T-helper 22 cell (primary cell): Measurements from ENCODE around the gene PARD3.
"Not testable (repeated sequence)": the region's sequence is repeated elsewhere in the genome, so short reads cannot be mapped to it uniquely, and the experiment has no call there.

Source experiments
- DNase-seq: peaks from one replicate; pipeline ENCODE4 v3.0.0-alpha.2; 2020; ENCODE audit warnings: low read depth

Gene PARD3

GRCh38 chr10:34742456-34742855 lies 72.6 kb downstream of the PARD3 start:
- DNase-seq, result no peak

DNA sequence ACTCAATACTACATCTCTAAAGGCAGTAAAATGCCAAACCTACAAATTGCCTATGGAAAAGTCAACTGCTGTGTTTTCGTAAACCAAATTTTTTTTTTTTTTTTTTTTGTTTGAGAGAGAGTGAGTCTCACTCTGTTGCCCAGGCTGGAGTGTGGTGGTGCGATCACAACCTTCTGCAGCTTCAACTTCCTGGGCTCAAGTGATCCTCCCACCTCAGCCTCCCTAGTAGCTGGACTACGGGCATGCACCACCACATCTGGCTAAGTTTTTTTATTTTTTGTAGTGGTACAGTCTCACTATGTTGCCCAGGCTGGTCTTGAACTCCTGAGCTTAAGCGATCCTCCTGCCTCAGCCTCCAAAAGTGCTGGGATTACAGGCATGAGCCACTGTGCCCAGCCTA lies 74.0 kb downstream of the PARD3 start:
- not testable (repeated sequence) for DNase-seq

DNA sequence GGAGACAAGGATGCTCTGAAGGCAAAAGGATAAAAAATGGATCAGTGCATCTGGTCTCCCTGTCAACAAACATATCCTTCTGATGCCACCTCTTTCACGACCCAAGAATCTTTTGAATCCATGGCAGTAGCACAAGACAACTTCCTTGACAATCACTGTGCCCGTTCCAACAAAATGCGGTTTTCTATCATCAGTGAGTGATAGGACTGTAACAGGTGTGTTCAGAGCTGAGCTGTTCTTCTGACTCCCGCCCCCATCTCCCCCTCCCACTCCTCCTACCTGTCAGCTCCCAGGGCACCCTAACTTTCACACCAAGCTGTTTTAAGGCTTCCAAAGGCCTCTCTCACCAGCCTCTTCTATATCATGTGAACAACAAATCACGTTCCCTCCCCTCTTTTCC lies 74.8 kb downstream of the PARD3 start:
- DNase-seq, result no peak

DNA sequence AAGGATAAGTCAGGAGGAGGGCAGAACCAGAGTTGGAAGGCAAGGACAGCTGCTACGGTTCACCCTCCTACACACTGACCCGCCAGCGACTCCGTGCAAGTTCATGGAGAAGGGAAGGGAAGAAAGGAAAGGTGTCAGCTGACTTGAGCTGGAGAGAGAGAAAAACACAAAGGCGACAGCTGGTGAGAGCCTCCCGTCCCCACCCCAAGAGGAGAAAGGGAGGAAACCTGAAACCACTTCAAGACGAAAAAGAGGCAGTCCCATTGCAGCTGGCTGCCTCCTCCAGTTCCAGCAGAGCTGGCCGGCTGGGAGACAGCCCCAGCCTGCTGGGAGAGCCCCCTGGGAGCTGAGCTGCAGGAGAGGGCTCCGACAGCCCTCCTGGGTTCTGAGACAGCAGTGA lies 75.2 kb downstream of the PARD3 start:
- no peak for DNase-seq

DNA sequence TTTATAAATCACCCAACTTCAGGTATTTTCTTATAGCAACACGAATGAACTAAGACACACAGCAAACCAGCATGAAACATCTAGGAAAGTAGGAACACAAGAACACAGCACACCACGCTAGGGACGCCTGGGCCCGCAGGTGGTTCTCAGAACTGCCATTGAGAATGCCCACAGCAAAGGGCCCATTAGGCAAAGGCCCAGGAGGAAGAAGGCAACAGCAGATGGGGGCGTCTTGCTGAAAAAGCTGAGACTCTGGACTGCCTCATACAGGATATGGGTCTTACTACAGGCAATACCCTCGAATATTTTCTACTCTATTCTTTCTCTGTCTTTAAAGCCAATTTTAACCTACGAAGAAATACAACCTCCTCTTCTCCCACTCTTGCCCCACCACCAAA lies 77.3 kb downstream of the PARD3 start:
- DNase-seq, result no peak

- DNase-seq, result no peak
Observed at GRCh38 chr10:34736976-34737771, 77.9 kb downstream of the PARD3 start.

DNA sequence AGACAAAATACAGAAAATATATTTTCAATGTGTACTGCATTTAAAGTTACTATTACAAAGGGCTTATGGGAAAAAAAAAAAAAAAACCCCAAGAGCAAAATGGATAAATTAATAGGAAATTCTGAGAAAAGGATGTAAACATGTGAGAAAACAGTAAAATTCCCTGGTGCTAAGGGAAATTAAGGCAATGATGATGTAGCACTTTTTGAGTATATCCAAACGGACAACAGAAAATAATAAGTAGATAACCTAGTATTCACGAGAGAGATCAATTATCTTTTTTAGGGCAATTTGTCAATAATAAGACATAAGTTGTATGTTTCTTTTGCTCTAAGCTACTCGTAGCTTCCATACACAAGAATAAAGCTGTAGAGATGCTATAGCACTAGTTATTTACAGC lies 80.2 kb downstream of the PARD3 start:
- DNase-seq, result no peak

- DNase-seq, result no peak
Observed at GRCh38 chr10:34732926-34733325, 82.2 kb downstream of the PARD3 start.

DNA sequence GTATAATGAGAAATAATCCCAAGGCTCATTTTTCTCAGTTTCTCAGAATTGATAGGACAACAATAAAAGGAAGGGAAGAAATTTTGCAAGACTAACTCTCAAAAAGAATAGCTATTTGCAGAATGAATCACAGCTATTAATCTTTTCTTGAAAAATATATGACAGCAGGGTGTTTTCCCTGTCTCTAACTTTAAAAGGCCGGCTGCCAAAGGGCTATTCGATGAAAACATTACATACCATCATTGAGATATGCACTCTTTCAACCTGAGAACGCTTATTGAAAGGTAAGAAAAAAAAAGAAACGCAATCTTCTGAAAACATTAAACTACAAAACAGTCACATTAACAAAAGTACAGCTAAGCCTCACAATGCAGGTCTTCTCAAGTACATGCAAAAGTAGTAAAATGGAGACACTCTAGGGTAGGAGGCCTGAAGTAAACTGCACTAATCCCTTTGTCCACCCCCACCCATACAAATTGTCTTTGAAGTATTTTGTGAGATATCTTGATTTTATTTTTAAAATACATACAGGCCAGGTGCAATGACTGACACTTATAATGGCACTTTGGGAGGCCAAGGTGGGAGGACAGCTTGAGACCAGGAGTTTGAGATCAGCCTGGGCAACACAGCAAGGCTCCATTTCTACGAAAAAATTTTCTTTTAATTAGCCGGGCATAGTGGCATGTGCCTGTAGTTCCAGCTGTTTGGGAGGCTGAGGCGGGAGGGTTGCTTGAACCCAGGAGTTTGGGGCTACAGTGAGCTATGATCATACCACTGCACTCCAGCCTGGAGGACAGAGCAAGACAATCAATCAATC lies 83.0 kb downstream of the PARD3 start:
- no peak for DNase-seq

DNA sequence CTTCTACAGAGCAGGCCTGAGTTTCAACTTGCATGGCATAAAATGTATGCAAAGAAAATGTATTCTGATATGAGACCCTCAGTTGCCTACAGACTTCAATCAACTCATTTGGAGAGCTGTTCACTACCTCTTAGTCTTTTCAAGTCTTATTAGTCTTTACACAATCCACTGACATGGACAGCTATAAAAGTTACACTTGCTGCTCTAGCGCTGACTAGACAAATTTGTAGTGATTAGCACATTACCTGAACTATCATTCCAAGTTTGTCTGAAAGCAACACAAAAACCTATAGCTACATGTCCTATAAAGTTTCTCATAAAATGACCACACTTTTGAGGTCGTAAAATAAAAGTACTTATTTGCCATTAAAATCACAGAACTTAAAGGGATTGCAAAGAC lies 83.9 kb downstream of the PARD3 start:
- DNase-seq, result no peak

DNA sequence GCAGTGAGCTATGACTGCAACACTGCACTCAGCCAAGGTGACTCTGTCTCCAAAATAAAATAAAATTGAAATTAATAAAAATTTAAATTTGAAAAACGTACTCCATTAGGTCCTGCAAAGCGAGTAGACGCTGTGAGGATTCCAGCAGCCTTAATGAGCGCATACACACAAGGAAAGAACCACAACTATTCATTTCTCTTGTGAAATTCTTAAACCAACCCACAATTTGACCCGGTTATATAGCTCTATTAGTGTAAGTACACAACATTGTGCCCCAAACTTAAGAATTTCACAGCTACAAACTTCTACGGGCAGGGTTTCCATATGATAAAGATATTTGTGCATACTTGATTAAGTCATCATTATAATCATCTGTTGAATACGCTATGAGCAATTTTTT lies 84.4 kb downstream of the PARD3 start:
- DNase-seq, result no peak

- DNase-seq, result no peak
Observed at GRCh38 chr10:34729619-34730018, 85.5 kb downstream of the PARD3 start.

- DNase-seq, result no peak
Observed at GRCh38 chr10:34728361-34728760, 86.7 kb downstream of the PARD3 start.

GRCh38 chr10:34727595-34728033 lies 87.5 kb downstream of the PARD3 start:
- no peak for DNase-seq

DNA sequence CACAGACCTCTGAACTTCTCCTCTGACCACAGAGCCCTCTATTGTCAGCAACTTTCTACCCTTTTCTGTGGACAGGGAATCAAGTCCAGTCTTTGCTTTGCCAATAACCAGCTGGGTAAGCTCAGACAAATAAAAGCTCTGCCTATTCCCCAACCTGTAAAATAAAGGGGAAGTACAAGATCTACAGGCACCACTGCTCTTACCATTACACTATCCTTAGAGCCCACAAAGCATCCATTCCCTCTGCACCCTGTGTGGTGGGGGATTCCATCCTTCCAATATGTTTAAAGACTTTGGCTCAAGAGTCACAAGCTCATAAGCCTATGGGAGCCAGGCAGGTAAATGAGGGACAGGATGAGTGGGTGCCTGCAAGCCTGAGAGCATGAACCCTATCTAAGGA lies 88.2 kb downstream of the PARD3 start:
- no peak for DNase-seq

DNA sequence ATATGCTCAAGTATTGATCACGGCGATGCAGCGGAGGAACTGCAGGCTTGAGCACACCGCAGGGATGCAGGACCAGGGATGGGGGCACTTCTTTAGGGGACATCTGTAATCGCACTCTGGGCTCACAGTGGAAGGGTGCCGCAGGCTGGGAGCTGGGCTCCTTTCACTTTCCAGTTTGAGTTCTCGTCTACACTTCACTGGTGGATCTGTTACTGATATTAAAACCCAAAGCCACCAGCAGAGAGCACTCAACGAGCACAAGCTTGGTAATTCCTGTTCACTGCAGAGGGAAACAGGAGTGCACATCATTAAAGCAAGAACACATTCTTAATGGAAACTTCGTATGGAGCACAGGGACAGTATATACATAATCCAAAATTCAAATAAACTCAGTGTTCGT lies 91.3 kb downstream of the PARD3 start:
- no peak for DNase-seq

DNA sequence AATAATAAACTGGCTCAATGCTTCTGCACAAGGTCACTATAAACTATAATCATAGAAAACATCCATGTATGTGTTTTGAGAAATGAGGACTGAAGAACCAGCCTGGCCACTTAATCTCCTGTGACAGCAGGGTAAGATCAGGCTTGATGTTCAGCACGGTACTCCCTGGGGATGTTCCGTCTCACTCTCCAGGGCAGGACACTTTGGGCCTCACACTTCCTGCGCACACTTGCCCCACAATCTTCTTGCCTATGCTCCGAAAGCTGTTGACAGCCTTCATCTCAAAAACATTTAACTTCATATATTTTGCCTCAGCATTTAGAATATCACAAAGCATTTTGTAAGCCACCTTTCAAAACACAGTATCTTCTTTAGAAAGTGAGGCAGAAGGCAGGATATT lies 92.7 kb downstream of the PARD3 start:
- DNase-seq, result no peak

GRCh38 chr10:34721208-34721840 lies 93.8 kb downstream of the PARD3 start:
- DNase-seq, result no peak

- DNase-seq, result no peak
Observed at GRCh38 chr10:34719746-34720145, 95.3 kb downstream of the PARD3 start.

- no peak for DNase-seq
Observed at GRCh38 chr10:34719328-34719727, 95.8 kb downstream of the PARD3 start.

- DNase-seq, result no peak
Observed at GRCh38 chr10:34717429-34717828, 97.7 kb downstream of the PARD3 start.

- no peak for DNase-seq
Observed at GRCh38 chr10:34716958-34717357, 98.1 kb downstream of the PARD3 start.

DNA sequence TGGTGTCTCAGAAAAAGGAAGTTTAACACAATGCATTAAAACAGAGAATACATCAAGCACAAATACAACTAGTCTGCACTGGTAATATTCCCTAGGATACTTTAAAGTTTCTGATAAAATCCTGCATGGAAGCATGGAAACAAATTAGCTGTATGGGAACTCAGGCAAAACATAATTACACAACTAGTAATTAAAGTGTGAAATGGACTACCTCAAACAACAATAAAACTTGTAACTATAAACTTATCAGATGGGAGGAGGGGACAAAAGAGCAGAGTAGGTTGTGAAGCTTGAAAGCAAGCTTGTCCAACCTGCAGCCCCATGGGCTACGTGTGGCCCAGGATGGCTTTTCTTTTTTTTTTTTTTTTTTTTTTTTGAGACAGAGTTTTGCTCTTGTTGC lies 98.9 kb downstream of the PARD3 start:
- DNase-seq, result no peak
